ENCODE data around the gene DTX3L. TPM values are rescaled to one million over a fixed set of nuclear protein-coding genes. Genes with fewer than 3 reads are reported as not detected.

The DTX3L gene
- total RNA-seq, 1 experiment from 2014 or later, result 55.8 TPM

DNA sequence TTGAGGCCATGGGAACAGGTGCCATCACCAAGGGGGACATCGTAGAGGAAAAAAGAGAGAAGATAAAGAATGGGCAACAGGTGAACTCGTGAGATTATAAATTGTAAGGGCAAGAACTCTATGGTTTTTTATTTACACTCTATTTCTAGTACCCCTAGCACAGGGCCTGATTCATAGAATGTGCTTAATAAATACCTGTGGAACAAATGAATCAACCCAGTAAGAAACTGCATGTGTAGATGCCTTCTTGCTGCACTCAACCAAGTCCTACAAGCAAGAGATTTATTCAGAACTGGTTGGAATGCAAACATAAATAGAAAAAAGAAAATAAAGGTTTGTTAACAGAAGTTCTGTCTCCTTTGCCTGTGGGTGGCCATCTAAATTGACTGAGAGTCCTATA lies 30.7 kb upstream of the DTX3L start:
- no peak overlapping the region for H3K4me2 ChIP-seq (ENCODE audit: low read depth, low read length, poor library complexity, severe bottlenecking)
- H3K4me3 ChIP-seq (ENCODE audit: low read length), result no peak overlapping the region
- H2AFZ ChIP-seq (ENCODE audit: low read length), result no peak overlapping the region
- DNase-seq, result no peak
- H4K20me1 ChIP-seq (ENCODE audit: insufficient read depth, low read depth, low read length), result no peaks in the 10 kb centered on the region
- H3K27me3 ChIP-seq (ENCODE audit: low read length), result no peaks in the 10 kb centered on the region
- peaks cover 17% of the 10 kb centered on the region for H3K4me1 ChIP-seq (ENCODE audit: low read length)
- H3K9me2 ChIP-seq (replicated peaks; ENCODE audit: insufficient read depth, low read length), result no peaks in the 10 kb centered on the region
- peaks cover 12% of the 10 kb centered on the region; the same call in 1 of the 2 replicates for H3K36me3 ChIP-seq (ENCODE audit: insufficient read depth, low read length)
- H3K27ac ChIP-seq (ENCODE audit: low read length), result no peak overlapping the region
- H3K9ac ChIP-seq (ENCODE audit: low read length), result no peak overlapping the region
- H3K9me3 ChIP-seq (ENCODE audit: low read length), result no peaks in the 10 kb centered on the region
- H3K79me2 ChIP-seq (ENCODE audit: low read length), result no peaks in the 10 kb centered on the region

DNA sequence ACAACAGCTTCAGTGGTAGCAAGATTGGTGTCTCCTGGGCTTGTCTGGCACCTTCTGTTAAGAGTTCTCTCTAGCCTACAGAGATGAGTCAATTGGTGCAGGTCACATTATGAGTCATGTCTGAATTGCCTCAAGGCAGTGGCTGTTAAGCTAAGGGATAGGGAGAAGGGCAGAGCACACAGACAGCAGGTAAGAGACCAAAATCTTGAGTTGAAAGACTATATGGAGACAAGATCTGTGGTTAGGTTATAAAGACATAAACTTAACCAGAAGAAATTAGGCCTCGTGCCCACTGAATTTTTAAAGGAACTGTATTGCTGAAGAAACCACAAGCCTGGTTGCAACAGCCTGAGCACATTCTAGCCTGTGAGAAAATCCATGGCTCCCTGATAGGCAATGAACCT lies 30.2 kb upstream of the DTX3L start:
- H3K4me3 ChIP-seq (ENCODE audit: low read length), result no peak overlapping the region
- H3K36me3 ChIP-seq (ENCODE audit: insufficient read depth, low read length), result peaks cover 14% of the 10 kb centered on the region; the same call in 1 of the 2 replicates
- no peak overlapping the region for H3K4me2 ChIP-seq (ENCODE audit: low read depth, low read length, poor library complexity, severe bottlenecking)
- H3K9me2 ChIP-seq (replicated peaks; ENCODE audit: insufficient read depth, low read length), result no peaks in the 10 kb centered on the region
- H3K9ac ChIP-seq (ENCODE audit: low read length), result no peak overlapping the region
- H3K27me3 ChIP-seq (ENCODE audit: low read length), result no peaks in the 10 kb centered on the region
- no peaks in the 10 kb centered on the region for H3K9me3 ChIP-seq (ENCODE audit: low read length)
- H3K4me1 ChIP-seq (ENCODE audit: low read length), result peaks cover 17% of the 10 kb centered on the region
- DNase-seq, result no peak
- no peaks in the 10 kb centered on the region for H3K79me2 ChIP-seq (ENCODE audit: low read length)
- no peak overlapping the region for H2AFZ ChIP-seq (ENCODE audit: low read length)
- H3K27ac ChIP-seq (ENCODE audit: low read length), result no peak overlapping the region
- H4K20me1 ChIP-seq (ENCODE audit: insufficient read depth, low read depth, low read length), result no peaks in the 10 kb centered on the region

DNA sequence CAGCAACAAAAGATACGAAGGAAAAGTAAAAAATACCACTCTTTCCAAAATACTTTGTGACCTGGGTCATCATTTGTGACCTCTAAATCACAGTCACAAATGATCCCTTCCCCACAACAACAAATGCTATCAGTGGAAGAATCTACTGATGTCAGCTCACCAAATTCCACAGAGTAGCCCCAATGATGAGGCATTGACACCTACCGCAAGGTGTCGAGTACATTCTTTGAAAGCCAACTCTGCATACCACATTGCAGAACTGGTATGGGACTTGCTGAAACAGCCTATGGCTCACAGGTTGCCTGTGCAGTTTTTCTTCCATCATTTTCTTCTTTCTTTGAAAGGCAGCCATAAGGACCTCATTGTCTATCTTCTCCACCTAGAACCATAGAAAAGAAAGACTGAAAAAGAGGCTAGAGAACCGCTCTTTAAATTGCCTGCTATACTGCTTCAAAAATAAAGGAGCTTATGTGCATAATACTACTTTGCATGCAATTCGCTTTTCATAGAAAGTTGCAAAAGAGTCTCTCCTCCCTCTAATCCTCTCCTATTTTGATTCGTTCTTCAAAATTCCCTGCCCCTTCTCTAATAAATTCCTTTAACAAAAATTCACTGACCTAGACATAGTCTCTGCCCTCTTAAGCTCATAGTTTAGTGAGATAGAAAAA lies 28.0 kb upstream of the DTX3L start:
- no peaks in the 10 kb centered on the region for H3K27me3 ChIP-seq (ENCODE audit: low read length)
- no peaks in the 10 kb centered on the region for H4K20me1 ChIP-seq (ENCODE audit: insufficient read depth, low read depth, low read length)
- no peak overlapping the region for H3K27ac ChIP-seq (ENCODE audit: low read length)
- H3K9ac ChIP-seq (ENCODE audit: low read length), result no peak overlapping the region
- peaks cover 14% of the 10 kb centered on the region; the same call in 1 of the 2 replicates for H3K36me3 ChIP-seq (ENCODE audit: insufficient read depth, low read length)
- H2AFZ ChIP-seq (ENCODE audit: low read length), result no peak overlapping the region
- no peaks in the 10 kb centered on the region for H3K9me3 ChIP-seq (ENCODE audit: low read length)
- H3K4me3 ChIP-seq (ENCODE audit: low read length), result no peak overlapping the region
- H3K9me2 ChIP-seq (replicated peaks; ENCODE audit: insufficient read depth, low read length), result no peaks in the 10 kb centered on the region
- H3K4me1 ChIP-seq (ENCODE audit: low read length), result peaks cover 17% of the 10 kb centered on the region
- no peaks in the 10 kb centered on the region for H3K79me2 ChIP-seq (ENCODE audit: low read length)
- no peak overlapping the region for H3K4me2 ChIP-seq (ENCODE audit: low read depth, low read length, poor library complexity, severe bottlenecking)
- DNase-seq, result no peak

DNA sequence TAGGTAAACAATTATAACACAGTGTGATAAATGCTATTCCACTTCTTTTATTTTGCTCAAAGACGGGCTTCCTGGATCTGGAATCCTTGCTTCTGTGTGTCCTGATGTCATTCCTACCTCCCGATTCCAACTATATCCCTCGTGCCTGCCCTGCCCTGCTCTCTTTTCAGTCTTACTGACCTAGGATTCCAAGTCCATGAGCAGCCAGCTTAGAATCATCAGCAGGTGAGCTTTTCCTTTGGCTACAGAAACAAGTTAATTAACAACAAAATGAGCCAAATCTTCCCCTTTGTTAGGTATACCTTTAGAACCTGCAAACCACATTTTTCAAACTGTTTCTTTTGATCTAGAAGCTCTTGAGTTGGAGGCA lies 27.5 kb upstream of the DTX3L start:
- DNase-seq, result no peak
- no peaks in the 10 kb centered on the region for H4K20me1 ChIP-seq (ENCODE audit: insufficient read depth, low read depth, low read length)
- no peak overlapping the region for H3K4me3 ChIP-seq (ENCODE audit: low read length)
- no peaks in the 10 kb centered on the region for H3K79me2 ChIP-seq (ENCODE audit: low read length)
- H3K4me2 ChIP-seq (ENCODE audit: low read depth, low read length, poor library complexity, severe bottlenecking), result no peak overlapping the region
- H3K27me3 ChIP-seq (ENCODE audit: low read length), result no peaks in the 10 kb centered on the region
- peaks cover 14% of the 10 kb centered on the region; the same call in 1 of the 2 replicates for H3K36me3 ChIP-seq (ENCODE audit: insufficient read depth, low read length)
- peaks cover 17% of the 10 kb centered on the region for H3K4me1 ChIP-seq (ENCODE audit: low read length)
- H3K9me3 ChIP-seq (ENCODE audit: low read length), result no peaks in the 10 kb centered on the region
- no peak overlapping the region for H3K9ac ChIP-seq (ENCODE audit: low read length)
- H3K9me2 ChIP-seq (replicated peaks; ENCODE audit: insufficient read depth, low read length), result no peaks in the 10 kb centered on the region
- no peak overlapping the region for H3K27ac ChIP-seq (ENCODE audit: low read length)
- H2AFZ ChIP-seq (ENCODE audit: low read length), result no peak overlapping the region

DNA sequence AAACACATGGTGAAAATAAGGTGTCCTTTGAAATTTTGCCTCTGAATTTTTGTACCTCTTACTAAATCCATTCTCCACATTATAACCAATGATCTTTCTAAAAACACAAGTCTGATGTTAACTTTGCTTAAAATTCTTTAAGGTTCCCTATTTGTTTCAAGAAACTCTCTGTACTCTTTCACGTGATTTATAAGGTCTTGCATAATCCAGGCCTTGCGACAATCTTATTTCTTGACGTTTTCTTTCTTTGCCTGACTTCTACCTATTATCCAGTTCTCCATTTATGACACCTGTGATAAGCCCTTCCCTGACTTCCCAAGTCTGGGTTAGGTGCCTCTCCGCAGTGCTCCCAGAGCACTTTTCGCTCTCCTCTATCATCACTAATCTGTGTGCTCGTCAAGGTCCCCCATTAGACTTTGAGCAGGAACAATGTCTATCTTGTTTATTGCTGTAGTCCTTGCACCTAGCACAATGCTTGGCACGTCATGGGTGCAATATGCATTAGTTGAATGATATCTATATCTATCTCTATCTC lies 25.1 kb upstream of the DTX3L start:
- Histone ChIP-seq H3K9me3 (ENCODE audit: low read length) (no peaks in the 10 kb centered on the region), H3K27ac (ENCODE audit: low read length) (no peak overlapping the region), H3K4me2 (ENCODE audit: low read depth, low read length, poor library complexity, severe bottlenecking) (no peak overlapping the region), H3K4me1 (ENCODE audit: low read length) (peaks cover 17% of the 10 kb centered on the region), H3K79me2 (ENCODE audit: low read length) (no peaks in the 10 kb centered on the region), H3K9ac (ENCODE audit: low read length) (no peak overlapping the region), H4K20me1 (ENCODE audit: insufficient read depth, low read depth, low read length) (no peaks in the 10 kb centered on the region), H2AFZ (ENCODE audit: low read length) (no peak overlapping the region), H3K27me3 (ENCODE audit: low read length) (no peaks in the 10 kb centered on the region), H3K9me2 (replicated peaks; ENCODE audit: insufficient read depth, low read length) (no peaks in the 10 kb centered on the region), H3K4me3 (ENCODE audit: low read length) (no peak overlapping the region), H3K36me3 (ENCODE audit: insufficient read depth, low read length) (peaks cover 12% of the 10 kb centered on the region; the same call in 1 of the 2 replicates)
- DNase-seq, result no peak

DNA sequence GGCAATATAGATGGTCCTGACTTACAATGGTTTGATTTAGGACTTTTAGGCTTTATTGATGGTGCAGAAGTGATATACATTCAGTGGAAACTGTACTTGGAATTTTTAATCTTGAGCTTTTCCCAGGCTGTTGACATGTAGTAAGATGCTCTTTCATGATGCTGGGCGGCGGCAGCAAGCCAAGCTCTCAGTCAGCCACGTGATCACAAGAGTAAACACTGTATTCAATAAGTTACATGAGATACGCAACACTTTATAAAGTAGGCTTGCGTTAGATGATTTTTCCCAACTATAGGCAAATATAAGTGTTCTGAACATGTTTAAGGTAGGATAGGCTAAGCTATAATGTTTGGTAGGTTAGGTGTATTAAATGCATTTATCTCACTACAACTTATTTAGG lies 18.0 kb upstream of the DTX3L start:
- H3K4me2 ChIP-seq (ENCODE audit: low read depth, low read length, poor library complexity, severe bottlenecking), result no peak overlapping the region
- no peak overlapping the region for H2AFZ ChIP-seq (ENCODE audit: low read length)
- H3K36me3 ChIP-seq (ENCODE audit: insufficient read depth, low read length), result peaks cover 10% of the 10 kb centered on the region; the same call in 1 of the 2 replicates
- no peaks in the 10 kb centered on the region for H3K9me2 ChIP-seq (replicated peaks; ENCODE audit: insufficient read depth, low read length)
- no peaks in the 10 kb centered on the region for H3K79me2 ChIP-seq (ENCODE audit: low read length)
- no peak overlapping the region for H3K4me3 ChIP-seq (ENCODE audit: low read length)
- H3K4me1 ChIP-seq (ENCODE audit: low read length), result no peaks in the 10 kb centered on the region
- H3K27me3 ChIP-seq (ENCODE audit: low read length), result no peaks in the 10 kb centered on the region
- no peak overlapping the region for H3K27ac ChIP-seq (ENCODE audit: low read length)
- H3K9ac ChIP-seq (ENCODE audit: low read length), result no peak overlapping the region
- H3K9me3 ChIP-seq (ENCODE audit: low read length), result no peaks in the 10 kb centered on the region
- H4K20me1 ChIP-seq (ENCODE audit: insufficient read depth, low read depth, low read length), result no peaks in the 10 kb centered on the region
- DNase-seq, result no peak

DNA sequence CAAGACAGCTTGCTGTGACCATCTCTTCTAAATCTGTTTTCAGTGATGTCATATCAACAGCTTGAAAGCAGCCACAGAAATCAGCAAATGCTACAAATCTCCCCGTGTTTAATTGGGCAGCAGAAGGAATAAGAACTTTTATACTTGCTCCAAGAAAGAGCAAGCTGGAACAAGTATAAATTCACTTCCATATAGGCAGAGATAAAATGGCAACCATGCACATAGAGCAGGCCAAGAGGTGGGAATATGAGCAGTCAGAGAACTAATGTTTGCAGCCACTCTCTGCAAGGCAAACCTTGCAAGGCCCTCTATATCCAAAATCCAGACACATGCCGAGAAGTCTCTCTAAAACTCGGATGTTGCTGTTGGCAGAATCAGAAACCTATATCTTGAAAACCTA lies 16.1 kb upstream of the DTX3L start:
- Histone ChIP-seq H2AFZ (ENCODE audit: low read length) (no peak overlapping the region), H3K9me2 (replicated peaks; ENCODE audit: insufficient read depth, low read length) (no peaks in the 10 kb centered on the region), H4K20me1 (ENCODE audit: insufficient read depth, low read depth, low read length) (no peaks in the 10 kb centered on the region), H3K27ac (ENCODE audit: low read length) (no peak overlapping the region), H3K27me3 (ENCODE audit: low read length) (no peaks in the 10 kb centered on the region), H3K79me2 (ENCODE audit: low read length) (no peaks in the 10 kb centered on the region), H3K9ac (ENCODE audit: low read length) (no peak overlapping the region), H3K9me3 (ENCODE audit: low read length) (no peaks in the 10 kb centered on the region), H3K4me3 (ENCODE audit: low read length) (no peak overlapping the region), H3K36me3 (ENCODE audit: insufficient read depth, low read length) (peaks cover 18% of the 10 kb centered on the region; the same call in 1 of the 2 replicates), H3K4me2 (ENCODE audit: low read depth, low read length, poor library complexity, severe bottlenecking) (no peak overlapping the region), H3K4me1 (ENCODE audit: low read length) (no peaks in the 10 kb centered on the region)
- DNase-seq, result no peak

DNA sequence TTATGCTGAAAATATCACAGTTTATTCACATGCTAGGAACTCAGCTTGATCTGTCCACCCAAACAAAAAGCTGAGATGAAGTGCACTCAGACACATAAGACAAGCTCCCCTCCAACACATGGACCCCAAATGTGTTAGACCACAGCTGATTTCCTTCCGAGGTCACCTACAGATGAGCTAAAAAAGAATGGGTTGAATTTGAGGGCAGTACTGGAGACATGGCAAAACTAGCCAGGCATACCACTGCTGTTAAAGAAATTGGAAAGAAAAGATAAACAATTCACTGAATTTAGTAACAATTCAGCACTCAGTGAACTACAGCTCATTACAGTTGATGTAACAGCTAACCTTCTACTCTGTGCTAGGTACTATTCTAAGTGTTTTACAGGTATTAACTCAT lies 15.5 kb upstream of the DTX3L start:
- Histone ChIP-seq H4K20me1 (ENCODE audit: insufficient read depth, low read depth, low read length) (no peaks in the 10 kb centered on the region), H3K9me3 (ENCODE audit: low read length) (no peaks in the 10 kb centered on the region), H3K36me3 (ENCODE audit: insufficient read depth, low read length) (peaks cover 18% of the 10 kb centered on the region; the same call in 1 of the 2 replicates), H3K9ac (ENCODE audit: low read length) (no peak overlapping the region), H3K27ac (ENCODE audit: low read length) (no peak overlapping the region), H3K4me1 (ENCODE audit: low read length) (no peaks in the 10 kb centered on the region), H3K27me3 (ENCODE audit: low read length) (no peaks in the 10 kb centered on the region), H3K4me2 (ENCODE audit: low read depth, low read length, poor library complexity, severe bottlenecking) (no peak overlapping the region), H3K9me2 (replicated peaks; ENCODE audit: insufficient read depth, low read length) (no peaks in the 10 kb centered on the region), H3K4me3 (ENCODE audit: low read length) (no peak overlapping the region), H2AFZ (ENCODE audit: low read length) (no peak overlapping the region), H3K79me2 (ENCODE audit: low read length) (no peaks in the 10 kb centered on the region)
- no peak for DNase-seq

Measured in Karpas-422 (cell line).